Tibial nerve (tissue), 4 donors: ENCODE measurements around the gene DPP8. TPM values are rescaled to one million over a fixed set of nuclear protein-coding genes. Genes with fewer than 3 reads are reported as not detected.
"Not testable (repeated sequence)": the region's sequence is repeated elsewhere in the genome, so short reads cannot be mapped to it uniquely, and the experiment has no call there.

Experiments
- DNase-seq, 2 donors: peaks; one replicate each; pipeline ENCODE4 v3.0.0-alpha.2; 2019; ENCODE audit warnings: low spot score in 2 of 2
- H3K27ac ChIP-seq, 4 donors: fragments of 200-600 bp; sonication (generic) in 3 of 4; one replicate each; pipeline ENCODE4 v1.5.1; 2017 to 2019; ENCODE audit warnings: mild to moderate bottlenecking in 1 of 4
- H3K27me3 ChIP-seq, 2 donors: fragments of 200-600 bp; sonication (generic) in 1 of 2; one replicate each; pipeline versions ENCODE4 v1.5.1 to v1.6.0; 2017 to 2019
- H3K36me3 ChIP-seq, 3 donors: fragments of 200-600 bp; sonication (generic); one replicate each; pipeline ENCODE4 v1.5.1; 2018 to 2019
- H3K4me1 ChIP-seq, 4 donors: fragments of 200-600 bp; sonication (generic) in 3 of 4; one replicate each; pipeline ENCODE4 v1.5.1; 2017 to 2019
- H3K4me3 ChIP-seq, 4 donors: fragments of 200-600 bp; sonication (generic) in 3 of 4; one replicate each; pipeline ENCODE4 v1.5.1; 2017 to 2019; ENCODE audit warnings: mild to moderate bottlenecking in 1 of 4, moderate library complexity in 1 of 4
- H3K9me3 ChIP-seq, 4 donors: fragments of 200-600 bp; sonication (generic) in 3 of 4; one replicate each; pipeline ENCODE4 v1.5.1; 2017 to 2019
- EP300 ChIP-seq, 2 donors: sonication (generic); formaldehyde crosslinking; IDR thresholded peaks; one replicate each; pipeline ENCODE4 v1.6.1; 2017; ENCODE audit warnings: antibody characterized with exemption in 2 of 2, mild to moderate bottlenecking in 1 of 2
- POLR2A ChIP-seq, 2 donors: fragments of 450-650 bp; IDR thresholded peaks; one replicate each; pipeline ENCODE4 v1.6.1; 2017; ENCODE audit warnings: antibody characterized with exemption in 2 of 2, mild to moderate bottlenecking in 2 of 2, moderate library complexity in 2 of 2
- WGBS, 2 donors: methylation state at CpG; one replicate each; pipeline ENCODE4 v1.1.5; 2018; 5-methylcytosine and 5-hydroxymethylcytosine counted together
- total RNA-seq, 4 donors: library from RNA; depleted of rRNA; stranded (reverse); fragments of >200 nt; gene quantifications; one replicate each; pipeline ENCODE4 v1.1.0, GENCODE V29; 2016
- TF ChIP-seq, protein P1 (sequence below), 5 experiments: fragments of 200-600 bp in 3 of 5; fragments of 450-650 bp in 2 of 5; sonication (generic) in 3 of 5; IDR thresholded peaks; one replicate each; pipeline ENCODE4 v1.5.1; 2016 to 2019; ENCODE audit warnings: antibody characterized with exemption in 5 of 5, mild to moderate bottlenecking in 3 of 5, moderate library complexity in 2 of 5

The DPP8 gene
- total RNA-seq, 4 donors from 2014 or later, result 31.2 to 49.4 (median 37.6) TPM

DNA sequence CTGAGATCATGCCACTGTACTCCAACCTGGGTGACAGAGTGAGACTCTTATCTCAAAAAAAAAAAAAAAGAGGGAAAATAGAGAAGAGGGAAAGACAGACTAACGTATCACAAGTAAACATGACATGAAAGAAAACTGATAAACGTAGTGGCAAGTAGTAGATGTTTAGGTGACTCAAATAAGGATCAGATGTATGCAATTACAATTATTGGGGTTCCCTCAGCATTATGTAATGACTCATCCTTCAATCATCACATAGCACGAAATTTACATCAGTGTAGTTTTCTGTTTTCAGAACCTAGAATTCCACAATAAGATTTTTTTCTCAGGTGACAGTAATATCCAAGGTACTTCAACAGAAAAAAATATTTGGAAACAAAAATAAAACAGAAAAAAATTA lies 46.6 kb downstream of the DPP8 start:
- Histone ChIP-seq H3K36me3 (peaks cover 0 to 87% (median 16%) of the 10 kb centered on the region in 3 donors), H3K4me1 (no peaks in the 10 kb centered on the region), H3K4me3 (no peak overlapping the region), H3K27me3 (no peaks in the 10 kb centered on the region), H3K9me3 (no peaks in the 10 kb centered on the region), H3K27ac (no peak overlapping the region)
- WGBS, 2 donors, result 88 to 89% methylated on average over 3 of the region's 3 CpGs
- no peak for DNase-seq
- no peak for TF ChIP-seq POLR2A (IDR thresholded peaks at IDR 0.05)
- TF ChIP-seq, protein P1, sequence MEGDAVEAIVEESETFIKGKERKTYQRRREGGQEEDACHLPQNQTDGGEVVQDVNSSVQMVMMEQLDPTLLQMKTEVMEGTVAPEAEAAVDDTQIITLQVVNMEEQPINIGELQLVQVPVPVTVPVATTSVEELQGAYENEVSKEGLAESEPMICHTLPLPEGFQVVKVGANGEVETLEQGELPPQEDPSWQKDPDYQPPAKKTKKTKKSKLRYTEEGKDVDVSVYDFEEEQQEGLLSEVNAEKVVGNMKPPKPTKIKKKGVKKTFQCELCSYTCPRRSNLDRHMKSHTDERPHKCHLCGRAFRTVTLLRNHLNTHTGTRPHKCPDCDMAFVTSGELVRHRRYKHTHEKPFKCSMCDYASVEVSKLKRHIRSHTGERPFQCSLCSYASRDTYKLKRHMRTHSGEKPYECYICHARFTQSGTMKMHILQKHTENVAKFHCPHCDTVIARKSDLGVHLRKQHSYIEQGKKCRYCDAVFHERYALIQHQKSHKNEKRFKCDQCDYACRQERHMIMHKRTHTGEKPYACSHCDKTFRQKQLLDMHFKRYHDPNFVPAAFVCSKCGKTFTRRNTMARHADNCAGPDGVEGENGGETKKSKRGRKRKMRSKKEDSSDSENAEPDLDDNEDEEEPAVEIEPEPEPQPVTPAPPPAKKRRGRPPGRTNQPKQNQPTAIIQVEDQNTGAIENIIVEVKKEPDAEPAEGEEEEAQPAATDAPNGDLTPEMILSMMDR (IDR thresholded peaks at IDR 0.05), result no peak
- no peak for TF ChIP-seq EP300 (IDR thresholded peaks at IDR 0.05)

DNA sequence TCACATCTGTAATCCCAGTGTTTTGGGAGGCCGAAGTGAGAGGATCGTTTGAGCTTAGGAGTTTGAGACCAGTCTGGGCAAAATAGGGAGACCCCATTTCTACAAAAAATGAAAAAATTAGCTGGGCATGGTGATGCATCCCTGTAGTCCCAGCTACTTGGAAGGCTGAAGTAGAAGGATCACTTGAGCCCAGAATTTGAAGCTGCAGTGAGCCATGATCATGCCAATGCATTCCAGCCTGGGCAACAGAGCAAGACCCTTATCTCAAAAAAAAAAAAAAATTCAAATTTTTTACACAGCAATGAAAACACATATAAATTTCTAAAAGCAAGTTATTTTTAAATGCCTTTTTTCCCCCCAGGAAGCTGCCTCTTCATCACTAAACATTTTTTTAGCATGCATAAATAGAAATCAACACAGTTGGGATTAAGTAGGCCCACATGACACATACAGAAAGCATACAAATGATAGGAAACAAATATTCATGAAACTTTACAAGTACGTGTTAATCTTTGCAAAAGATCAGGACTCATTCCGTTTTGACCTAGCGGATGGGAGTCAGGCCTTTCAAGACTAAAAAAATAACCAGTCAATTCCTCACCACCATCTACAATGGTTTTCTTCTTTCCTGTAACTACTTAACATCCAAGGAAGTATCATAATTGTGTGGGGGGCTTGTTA lies 49.1 kb downstream of the DPP8 start:
- Histone ChIP-seq H3K4me1 (no peaks in the 10 kb centered on the region), H3K9me3 (no peaks in the 10 kb centered on the region), H3K27ac (no peak overlapping the region), H3K27me3 (no peaks in the 10 kb centered on the region), H3K36me3 (peaks cover 0 to 89% (median 11%) of the 10 kb centered on the region in 3 donors), H3K4me3 (no peak overlapping the region)
- DNase-seq, result no peak
- 87 to 90% methylated on average over 5 of the region's 5 CpGs for WGBS, 2 donors
- TF ChIP-seq, protein P1 (IDR thresholded peaks at IDR 0.05), result no peak
- TF ChIP-seq EP300 (IDR thresholded peaks at IDR 0.05), result no peak
- no peak for TF ChIP-seq POLR2A (IDR thresholded peaks at IDR 0.05)

DNA sequence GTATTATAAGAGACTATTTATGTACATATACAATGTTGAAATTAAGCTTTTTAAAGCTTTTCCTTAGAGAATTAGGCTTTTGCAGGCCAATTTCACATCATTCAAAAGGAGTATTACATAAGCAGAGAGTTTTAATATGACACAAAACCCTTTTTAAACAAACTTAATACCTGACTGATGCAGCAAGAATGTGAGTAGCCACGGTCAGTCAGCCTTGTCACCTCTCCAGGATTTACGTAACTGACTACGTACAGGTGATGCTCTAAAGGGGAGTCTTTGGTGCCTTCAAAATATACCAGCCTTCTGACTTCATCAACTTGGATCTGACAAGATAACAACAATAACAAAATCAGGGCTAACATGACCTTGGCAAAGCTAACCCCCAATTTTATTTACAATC lies 50.6 kb downstream of the DPP8 start:
- Histone ChIP-seq H3K9me3 (no peaks in the 10 kb centered on the region), H3K27ac (no peak overlapping the region), H3K27me3 (no peaks in the 10 kb centered on the region), H3K36me3 (peaks cover 0 to 89% (median 5%) of the 10 kb centered on the region in 3 donors), H3K4me1 (no peaks in the 10 kb centered on the region), H3K4me3 (no peak overlapping the region)
- no peak for DNase-seq
- TF ChIP-seq EP300 (IDR thresholded peaks at IDR 0.05) (no peak), POLR2A (IDR thresholded peaks at IDR 0.05) (no peak)
- TF ChIP-seq, protein P1 (IDR thresholded peaks at IDR 0.05), result no peak
- 93 to 98% methylated on average over 3 of the region's 3 CpGs for whole genome bisulfite sequencing, 2 donors

DNA sequence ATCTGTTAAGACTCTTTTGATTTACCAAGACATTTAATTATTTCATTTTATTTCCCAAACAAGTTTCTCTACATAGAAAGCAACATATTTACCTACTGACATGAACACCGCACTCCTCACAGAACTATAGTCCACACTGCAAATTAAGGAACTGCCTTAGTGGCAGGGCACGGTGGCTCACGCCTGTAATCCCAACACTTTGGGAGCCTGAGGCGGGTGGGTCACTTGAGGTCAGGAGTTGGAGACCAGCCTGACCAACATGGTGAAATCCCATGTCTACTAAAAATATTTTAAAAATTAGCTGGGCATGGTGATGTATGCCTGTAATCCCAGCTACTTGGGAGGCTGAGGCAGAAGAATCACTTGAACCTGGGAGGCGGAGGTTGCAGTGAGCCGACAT lies 54.4 kb downstream of the DPP8 start:
- WGBS, 2 donors, result 89 to 96% methylated on average over 6 of the region's 6 CpGs
- H3K9me3 ChIP-seq, H3K4me1 ChIP-seq, H3K27ac ChIP-seq, H3K4me3 ChIP-seq, H3K27me3 ChIP-seq, DNase-seq: not testable (repeated sequence)
- peaks cover 0 to 92% (median 15%) of the 10 kb centered on the region in 3 donors for H3K36me3 ChIP-seq

DNA sequence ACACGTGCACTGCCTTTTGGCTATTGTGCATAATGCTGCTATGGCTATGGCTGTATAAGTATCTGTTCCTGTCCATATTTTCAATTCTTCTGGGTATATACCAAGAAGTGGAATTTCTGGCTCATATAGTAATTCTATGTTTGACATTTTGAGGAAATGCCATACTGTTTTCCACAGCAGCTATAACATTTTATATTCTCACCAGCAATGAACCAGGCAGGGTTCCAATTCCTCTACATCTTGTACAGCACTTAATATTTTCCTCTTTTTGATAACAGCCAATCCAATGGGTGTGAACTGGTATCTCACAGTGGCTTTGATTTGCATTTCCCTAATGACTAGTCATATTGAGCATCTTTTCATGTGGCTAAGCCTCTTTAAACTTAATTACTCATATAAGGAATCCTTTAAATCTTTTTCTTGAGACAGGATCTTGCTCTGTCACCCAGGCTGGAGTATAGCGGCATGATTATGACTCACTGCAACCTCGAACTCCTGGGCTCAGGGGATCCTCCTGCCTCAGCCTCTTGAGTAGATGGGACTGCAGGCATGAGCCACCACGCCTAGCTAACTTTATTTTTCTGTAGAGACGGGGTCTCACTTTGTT lies 56.6 kb downstream of the DPP8 start:
- H3K4me3 ChIP-seq, result no peak overlapping the region
- no peak for TF ChIP-seq POLR2A (IDR thresholded peaks at IDR 0.05)
- DNase-seq, result no peak
- 84 to 89% methylated on average over 5 of the region's 5 CpGs for WGBS, 2 donors
- no peak overlapping the region for H3K27ac ChIP-seq
- no peaks in the 10 kb centered on the region for H3K9me3 ChIP-seq
- no peaks in the 10 kb centered on the region for H3K4me1 ChIP-seq
- H3K36me3 ChIP-seq, result peaks cover 0 to 99% (median 15%) of the 10 kb centered on the region in 3 donors
- no peaks in the 10 kb centered on the region for H3K27me3 ChIP-seq

DNA sequence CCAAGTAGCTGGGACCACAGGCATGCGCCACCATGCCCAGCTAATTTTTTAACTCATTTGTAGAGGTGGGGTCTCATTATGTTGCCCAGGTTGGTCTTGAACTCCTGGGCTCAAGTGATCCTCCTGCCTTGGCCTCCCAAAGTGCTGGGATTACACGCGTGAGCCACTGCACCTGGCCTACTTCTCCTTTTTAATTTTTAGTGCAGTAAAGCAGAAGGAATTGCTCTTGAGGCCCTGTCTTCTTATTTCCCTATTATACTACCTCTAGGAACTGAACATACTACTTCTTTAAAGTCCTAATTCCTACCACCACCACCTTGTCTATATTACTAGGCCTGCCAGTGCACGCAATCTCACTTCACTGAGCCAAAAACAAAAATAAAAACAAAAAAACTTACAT lies 62.2 kb downstream of the DPP8 start:
- not testable (repeated sequence) for H3K9me3 ChIP-seq, H3K27me3 ChIP-seq, H3K27ac ChIP-seq, DNase-seq, H3K4me3 ChIP-seq, H3K4me1 ChIP-seq
- H3K36me3 ChIP-seq, result peaks cover 0 to 98% (median 30%) of the 10 kb centered on the region in 3 donors
- WGBS, 2 donors, result 87 to 88% methylated on average over 4 of the region's 4 CpGs
